Erythroblast (primary cell): ENCODE measurements around the gene NKAIN2.

Experiments used
- GATA1 ChIP-seq: IDR thresholded peaks from 2 replicates; pipeline ENCODE4 v1.6.1; 2011; ENCODE audit warnings: low read depth, mild to moderate bottlenecking, control low read depth, low read length, moderate library complexity
- POLR2A ChIP-seq: IDR thresholded peaks from 2 replicates; pipeline ENCODE4 v1.6.1; 2011; ENCODE audit warnings: mild to moderate bottlenecking, low read length

DNA sequence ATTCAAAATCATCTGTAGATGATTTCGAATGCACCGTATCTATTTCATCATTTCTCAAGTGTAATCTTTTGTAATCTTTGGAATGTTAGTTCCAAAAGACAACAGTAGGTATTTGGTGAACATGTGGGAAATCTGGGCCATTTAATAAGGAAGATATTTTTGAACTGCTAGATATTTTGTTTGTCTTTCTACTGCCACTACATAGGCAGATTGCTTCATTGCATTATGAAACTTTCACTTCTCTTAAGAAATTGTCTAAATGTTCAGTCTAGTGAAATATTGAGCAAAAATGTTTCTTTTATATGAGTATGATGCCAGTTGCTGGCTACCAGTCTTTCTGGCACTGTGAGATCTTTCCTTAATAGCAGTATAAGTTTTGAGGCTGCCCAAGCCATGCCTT is 630.8 kb downstream of the NKAIN2 start:
- TF ChIP-seq POLR2A: no peak
- no peak for TF ChIP-seq GATA1
